ENCODE measurements around the gene DEFB123.

GRCh38 chr20:31440012-31440659 is at the start of gene DEFB123:
- TF ChIP-seq CTCF (IDR thresholded peaks at IDR 0.05; ENCODE audit: poor library complexity, severe bottlenecking): no peak
- TF ChIP-seq EP300 (conservative IDR thresholded peaks at IDR 0.05; ENCODE audit: poor library complexity, severe bottlenecking): no peak
- TF ChIP-seq EZH2 (IDR thresholded peaks at IDR 0.05; ENCODE audit: borderline replicate concordance, insufficient read depth, low read length, poor library complexity, severe bottlenecking): no peak
- no peak for TF ChIP-seq REST (IDR thresholded peaks at IDR 0.05; ENCODE audit: borderline replicate concordance)
- no peak for TF ChIP-seq TAF1 (IDR thresholded peaks at IDR 0.05; ENCODE audit: low read depth)
- no peak for TF ChIP-seq POLR2AphosphoS5 (IDR thresholded peaks at IDR 0.05)
- TF ChIP-seq RAD21 (conservative IDR thresholded peaks at IDR 0.05): no peak
- TF ChIP-seq MXI1 (conservative IDR thresholded peaks at IDR 0.05; ENCODE audit: poor library complexity, severe bottlenecking): no peak
- TF ChIP-seq SMC3 (conservative IDR thresholded peaks at IDR 0.05; ENCODE audit: poor library complexity): no peak
